Cortex of kidney (tissue), 1 donor: Measurements from ENCODE around the gene OR2G6.
"Not testable (repeated sequence)": the region's sequence is repeated elsewhere in the genome, so short reads cannot be mapped to it uniquely, and the experiment has no call there.

Source experiments
- DNase-seq: peaks from one replicate; lab custom pipeline; 2025; lab: John Stamatoyannopoulos, UW

Gene OR2G6

GRCh38 chr1:248574657-248575056, 66.8 kb downstream of the OR2G6 start, which contains the start of gene OR2T34:
Gene OR2T34 (minus strand): TSS chr1:248574757. CDS start chr1:248574757, 0 bp downstream.
- DNase-seq: not testable (repeated sequence)

- DNase-seq: no peak
These were observed 68.5 kb downstream of the OR2G6 start for GRCh38 chr1:248576260-248576980.
